T follicular helper cell (primary cell): ENCODE results near the gene ZNF219.
"Not testable (repeated sequence)": the region's sequence is repeated elsewhere in the genome, so short reads cannot be mapped to it uniquely, and the experiment has no call there.

Experiments
- DNase-seq: peaks from one replicate; pipeline ENCODE4 v3.0.0-alpha.2; 2020; ENCODE audit warnings: low read depth

Gene ZNF219

DNA sequence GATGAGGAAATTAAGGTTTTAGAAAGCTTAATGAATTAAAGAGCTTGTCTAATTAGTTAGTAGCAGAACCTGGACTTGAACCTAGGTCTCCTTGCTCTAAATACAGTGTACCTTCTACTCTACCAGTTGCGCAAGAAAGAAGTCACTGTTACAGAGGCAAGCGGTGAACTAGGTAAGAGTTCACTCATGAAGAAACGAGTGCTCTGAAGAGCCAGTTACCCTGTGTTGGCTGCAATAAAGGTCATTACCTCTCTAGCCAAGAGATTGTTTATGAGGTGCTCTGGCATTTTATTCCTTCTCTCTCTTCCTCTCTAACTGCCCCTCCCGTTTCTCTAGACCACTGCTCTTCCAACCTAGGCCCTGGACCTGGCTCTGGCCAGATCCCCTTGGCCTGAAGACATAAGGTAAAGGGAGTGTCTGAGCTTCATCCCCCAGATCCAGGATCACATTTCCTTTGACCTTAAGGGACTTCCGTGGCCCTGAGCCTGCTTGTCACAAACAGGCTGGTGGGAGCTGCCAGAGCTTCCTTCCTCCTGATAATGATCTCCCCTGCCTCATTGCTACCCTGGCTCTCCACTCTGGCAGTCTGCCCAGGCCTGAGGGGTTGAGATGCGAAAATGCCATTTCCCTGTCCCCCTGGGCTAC lies 54.4 kb downstream of the ZNF219 start:
- no peak for DNase-seq

DNA sequence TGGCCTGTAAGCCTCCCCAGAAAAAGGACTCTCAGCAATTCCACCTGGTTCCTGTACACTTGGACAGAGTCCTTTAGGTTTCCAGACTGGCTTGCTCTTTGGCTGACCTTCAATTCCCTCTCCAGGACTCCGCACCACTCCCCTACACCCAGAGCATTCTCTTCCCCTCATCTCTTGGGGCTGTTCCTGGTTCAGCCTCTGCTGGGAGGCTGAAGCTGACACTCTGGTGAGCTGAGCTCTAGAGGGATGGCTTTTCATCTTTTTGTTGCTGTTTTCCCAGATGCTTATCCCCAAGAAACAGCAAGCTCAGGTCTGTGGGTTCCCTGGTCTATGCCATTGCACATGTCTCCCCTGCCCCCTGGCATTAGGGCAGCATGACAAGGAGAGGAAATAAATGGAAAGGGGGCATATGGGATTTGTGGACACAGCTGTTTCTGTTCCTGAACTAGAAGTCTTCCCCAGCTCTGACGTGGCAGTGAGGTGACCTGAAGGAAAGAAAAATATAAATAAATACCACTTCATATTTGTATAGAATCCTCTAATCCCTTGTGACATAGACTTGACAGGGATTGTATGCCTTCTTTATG lies 55.0 kb downstream of the ZNF219 start:
- DNase-seq, result no peak

DNA sequence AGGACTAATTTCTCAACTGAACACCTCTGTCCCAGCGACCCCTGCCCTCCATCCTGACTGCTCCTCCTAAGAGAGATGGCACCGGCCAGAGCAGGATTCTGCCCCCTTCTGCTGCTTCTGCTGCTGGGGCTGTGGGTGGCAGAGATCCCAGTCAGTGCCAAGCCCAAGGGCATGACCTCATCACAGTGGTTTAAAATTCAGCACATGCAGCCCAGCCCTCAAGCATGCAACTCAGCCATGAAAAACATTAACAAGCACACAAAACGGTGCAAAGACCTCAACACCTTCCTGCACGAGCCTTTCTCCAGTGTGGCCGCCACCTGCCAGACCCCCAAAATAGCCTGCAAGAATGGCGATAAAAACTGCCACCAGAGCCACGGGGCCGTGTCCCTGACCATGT lies 55.5 kb downstream of the ZNF219 start:
- DNase-seq, result no peak

DNA sequence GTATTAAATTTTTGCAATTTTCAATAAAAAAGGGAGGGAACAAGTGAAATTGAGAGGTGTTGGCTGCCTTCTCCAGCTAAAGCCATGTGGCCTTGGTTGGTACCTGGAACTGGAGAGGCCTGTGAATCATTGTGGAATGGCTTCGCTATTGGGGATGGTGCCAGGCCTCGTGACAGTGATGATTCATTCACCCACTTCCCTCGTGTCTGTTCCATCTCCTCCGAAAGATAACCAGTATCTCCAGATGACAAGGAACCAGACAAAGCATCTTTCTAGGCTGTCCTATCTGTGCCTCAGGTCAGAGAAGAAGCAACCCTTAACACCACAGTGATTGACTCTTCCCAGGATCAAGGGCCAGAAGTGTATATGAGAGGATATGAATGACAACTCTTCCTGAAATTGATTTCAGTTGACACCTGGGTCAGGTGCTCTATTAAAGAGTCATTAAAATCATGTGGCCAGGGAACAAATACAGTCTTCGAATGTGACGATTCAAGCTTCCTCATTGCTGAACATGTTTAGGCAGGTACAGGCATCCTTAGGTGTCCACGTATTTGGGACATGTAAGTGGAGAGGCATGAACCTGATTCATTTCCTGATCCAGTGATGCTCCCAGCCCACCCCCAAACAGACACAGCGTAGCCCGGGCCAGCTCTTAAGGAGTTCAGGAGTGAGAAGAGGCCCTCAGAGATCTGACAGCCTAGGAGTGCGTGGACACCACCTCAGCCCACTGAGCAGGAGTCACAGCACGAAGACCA lies 56.6 kb downstream of the ZNF219 start, which contains the start of gene RNASE7:
RNASE7 (plus strand) TSS at position 687 of the 758 bp plus-strand sequence. CDS start 631 bp downstream, outside the sequence.
- DNase-seq, result no peak

DNA sequence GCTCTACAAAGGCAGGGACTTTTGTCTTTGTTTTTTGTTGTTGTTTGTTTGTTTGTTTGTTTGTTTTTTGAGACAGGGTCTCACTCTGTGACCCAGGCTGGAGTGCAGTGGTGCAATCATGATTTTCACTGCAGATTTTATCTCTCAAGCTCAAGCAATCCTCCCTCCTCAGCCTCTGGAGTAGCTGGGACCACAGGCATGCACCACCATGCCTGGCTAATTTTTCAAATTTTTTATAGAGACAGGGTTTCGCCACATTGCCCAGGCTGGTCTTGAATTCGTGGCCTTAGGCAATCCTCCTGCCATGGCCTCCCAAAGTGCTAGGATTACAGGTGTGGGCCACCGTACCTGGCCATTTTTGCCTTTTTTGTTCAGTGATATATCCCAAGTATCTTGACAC lies 57.5 kb downstream of the ZNF219 start:
- DNase-seq, result not testable (repeated sequence)

DNA sequence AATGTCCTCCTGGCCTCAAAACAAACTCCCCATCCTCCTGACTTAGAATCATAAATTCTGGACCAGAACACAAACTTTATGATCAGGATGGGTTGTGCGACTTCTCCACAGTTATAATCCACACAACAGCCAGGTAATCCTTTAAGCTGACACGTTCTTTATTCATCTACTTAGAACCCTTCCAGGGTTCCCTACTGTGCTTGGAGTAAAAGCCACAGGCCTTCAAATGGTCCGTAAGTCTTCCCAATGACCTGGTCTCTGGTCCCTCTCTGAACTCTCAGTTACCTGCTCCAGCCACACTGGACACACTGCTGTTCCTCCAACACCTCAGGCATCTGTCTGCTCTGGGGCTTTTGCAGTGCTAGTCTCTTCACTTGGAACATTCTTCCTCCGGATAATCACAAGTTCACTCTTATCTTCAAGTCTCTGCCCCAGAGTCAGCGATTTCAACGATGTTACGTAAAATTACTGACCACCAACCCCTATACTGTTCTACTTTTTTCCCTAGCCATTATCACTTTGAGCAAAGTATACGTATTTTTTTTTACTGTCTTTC lies 58.0 kb downstream of the ZNF219 start:
- no peak for DNase-seq
